ENCODE data around the gene OSCAR.

GRCh38 chr19:54069470-54069869 is 31.1 kb downstream of the OSCAR start:
- TF ChIP-seq CTCF (IDR thresholded peaks at IDR 0.05) (no peak), POLR2A (IDR thresholded peaks at IDR 0.05) (no peak)
